OCI-LY3 (cell line): ENCODE measurements around the gene PKN2.

ENCODE experiments used
- CTCF ChIP-seq: fragments of 200-600, 300-600 bp; sonication (generic); IDR thresholded peaks from 2 replicates; pipeline ENCODE4 v1.5.1; 2014; ENCODE audit warnings: antibody characterized with exemption, low read length, low read depth
- EZH2phosphoT487 ChIP-seq: fragments of 200-600 bp; shearing (Covaris generic); IDR thresholded peaks from 2 replicates; pipeline ENCODE4 v1.6.1; 2018; ENCODE audit warnings: antibody characterized with exemption, mixed run types, low read depth

DNA sequence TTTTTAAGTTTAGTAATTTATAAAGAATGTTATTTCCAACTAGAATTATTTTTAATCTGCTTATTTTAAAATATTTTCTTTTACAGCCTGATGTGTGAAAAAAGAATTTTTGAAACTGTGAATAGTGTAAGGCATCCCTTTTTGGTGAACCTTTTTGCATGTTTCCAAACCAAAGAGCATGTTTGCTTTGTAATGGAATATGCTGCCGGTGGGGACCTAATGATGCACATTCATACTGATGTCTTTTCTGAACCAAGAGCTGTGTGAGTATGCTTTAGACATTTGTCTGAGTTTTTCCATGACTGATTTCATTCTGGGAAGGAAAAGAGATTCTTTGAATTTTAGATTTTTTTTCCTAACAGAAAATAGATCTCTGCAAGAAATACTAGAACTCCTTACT is 129.4 kb downstream of the PKN2 start:
- no peak for TF ChIP-seq CTCF
- no peak for TF ChIP-seq EZH2phosphoT487
